Astrocyte (in vitro differentiated cells and primary cell): ENCODE measurements around the gene CREB5.

Experiments used
- CTCF ChIP-seq: IDR thresholded peaks from 2 replicates; pipeline ENCODE4 v1.5.1; 2011; ENCODE audit warnings: low read depth, mild to moderate bottlenecking, inconsistent platforms, low read length, moderate library complexity; ENCODE audit not compliant: insufficient read depth
- EZH2 ChIP-seq: IDR thresholded peaks from 2 replicates; pipeline ENCODE4 v1.6.1; 2012; ENCODE audit warnings: mild to moderate bottlenecking, low read length, inconsistent platforms; ENCODE audit not compliant: insufficient read depth

GRCh38 chr7:28572321-28573058 is 160.2 kb downstream of the CREB5 start:
- TF ChIP-seq CTCF (no peak), EZH2 (no peak)
